Measurements from ENCODE around the gene FHAD1.
"Not testable (repeated sequence)": the region's sequence is repeated elsewhere in the genome, so short reads cannot be mapped to it uniquely, and the experiment has no call there.

FHAD1 gene

GRCh38 chr1:15371610-15372545 is 124.9 kb downstream of the FHAD1 start:
- Histone ChIP-seq H3K27me3 (ENCODE audit: low read depth) (no peaks in the 10 kb centered on the region), H3K4me1 (peaks cover 8% of the 10 kb centered on the region; the same call in 1 of the 2 replicates), H3K4me3 (no peak overlapping the region), H3K9me3 (no peaks in the 10 kb centered on the region), H3K36me3 (replicated peaks) (no peaks in the 10 kb centered on the region)
- no peak for DNase-seq (ENCODE audit: low spot score in 2 of 2)
- in situ Hi-C loops (cut with MboI; ENCODE audit: low sequenced_read_pairs) = no loop called here

GRCh38 chr1:15378729-15379128 is 131.7 kb downstream of the FHAD1 start:
- no peaks in the 10 kb centered on the region for H3K36me3 ChIP-seq (replicated peaks)
- no peak for DNase-seq (ENCODE audit: low spot score in 2 of 2)
- in situ Hi-C loops (cut with MboI; ENCODE audit: low sequenced_read_pairs) = no loop called here

GRCh38 chr1:15379151-15379550 is 132.1 kb downstream of the FHAD1 start:
- H3K4me3 ChIP-seq; H3K36me3 ChIP-seq (replicated peaks); in situ Hi-C loops (cut with MboI; ENCODE audit: low sequenced_read_pairs); H3K9me3 ChIP-seq; DNase-seq (ENCODE audit: low spot score in 2 of 2); H3K27me3 ChIP-seq (ENCODE audit: low read depth): not testable (repeated sequence)
- H3K4me1 ChIP-seq = peaks cover 21% of the 10 kb centered on the region

More at GRCh38 chr1:15378729-15379128, 131.7 kb downstream of the FHAD1 start:
- no peaks in the 10 kb centered on the region for H3K9me3 ChIP-seq
- no peaks in the 10 kb centered on the region for H3K27me3 ChIP-seq (ENCODE audit: low read depth)
- peaks cover 17% of the 10 kb centered on the region for H3K4me1 ChIP-seq
- H3K4me3 ChIP-seq = no peak overlapping the region

GRCh38 chr1:15380601-15381508 is 133.8 kb downstream of the FHAD1 start:
- in situ Hi-C loops (cut with MboI; ENCODE audit: low sequenced_read_pairs) = no loop called here
- no peak overlapping the region for H3K4me3 ChIP-seq
- no peak for DNase-seq (ENCODE audit: low spot score in 2 of 2)
- peaks cover 33% of the 10 kb centered on the region for H3K4me1 ChIP-seq
- H3K36me3 ChIP-seq (replicated peaks) = no peaks in the 10 kb centered on the region
- no peaks in the 10 kb centered on the region for H3K27me3 ChIP-seq (ENCODE audit: low read depth)
- no peaks in the 10 kb centered on the region for H3K9me3 ChIP-seq

- peaks cover 41% of the 10 kb centered on the region for H3K4me1 ChIP-seq
- no peaks in the 10 kb centered on the region for H3K9me3 ChIP-seq
- no peak for DNase-seq (ENCODE audit: low spot score in 2 of 2)
- in situ Hi-C loops (cut with MboI; ENCODE audit: low sequenced_read_pairs) = no loop called here
- no peak overlapping the region for H3K4me3 ChIP-seq
- H3K27me3 ChIP-seq (ENCODE audit: low read depth) = no peaks in the 10 kb centered on the region
- H3K36me3 ChIP-seq (replicated peaks) = no peaks in the 10 kb centered on the region
These were observed 134.8 kb downstream of the FHAD1 start for GRCh38 chr1:15381805-15382204.

- H3K36me3 ChIP-seq (replicated peaks) = no peaks in the 10 kb centered on the region
- H3K4me1 ChIP-seq = peaks cover 41% of the 10 kb centered on the region
- no peak for DNase-seq (ENCODE audit: low spot score in 2 of 2)
- in situ Hi-C loops (cut with MboI; ENCODE audit: low sequenced_read_pairs) = no loop called here
- H3K9me3 ChIP-seq = no peaks in the 10 kb centered on the region
- no peak overlapping the region for H3K4me3 ChIP-seq
- H3K27me3 ChIP-seq (ENCODE audit: low read depth) = no peaks in the 10 kb centered on the region
These were observed 135.8 kb downstream of the FHAD1 start for GRCh38 chr1:15382601-15383518.

- no peak for DNase-seq (ENCODE audit: low spot score in 2 of 2)
- Histone ChIP-seq H3K36me3 (replicated peaks) (no peaks in the 10 kb centered on the region), H3K4me1 (peaks cover 41% of the 10 kb centered on the region), H3K9me3 (no peaks in the 10 kb centered on the region), H3K27me3 (ENCODE audit: low read depth) (no peaks in the 10 kb centered on the region), H3K4me3 (no peak overlapping the region)
- in situ Hi-C loops (cut with MboI; ENCODE audit: low sequenced_read_pairs) = no loop called here
These were observed 136.8 kb downstream of the FHAD1 start for GRCh38 chr1:15383810-15384209.

- H3K4me1 ChIP-seq = peaks cover 35% of the 10 kb centered on the region
- DNase-seq (ENCODE audit: low spot score in 2 of 2) = peak; percentile 90 to 95
- in situ Hi-C loops (cut with MboI; ENCODE audit: low sequenced_read_pairs) = no loop called here
- H3K27me3 ChIP-seq (ENCODE audit: low read depth) = no peaks in the 10 kb centered on the region
- no peaks in the 10 kb centered on the region for H3K9me3 ChIP-seq
- no peak overlapping the region for H3K4me3 ChIP-seq
- H3K36me3 ChIP-seq (replicated peaks) = no peaks in the 10 kb centered on the region
These were observed 137.4 kb downstream of the FHAD1 start for GRCh38 chr1:15384301-15384901.

- Histone ChIP-seq H3K36me3 (replicated peaks) (no peaks in the 10 kb centered on the region), H3K9me3 (no peaks in the 10 kb centered on the region), H3K27me3 (ENCODE audit: low read depth) (no peaks in the 10 kb centered on the region), H3K4me1 (peaks cover 28% of the 10 kb centered on the region), H3K4me3 (no peak overlapping the region)
- no peak for DNase-seq (ENCODE audit: low spot score in 2 of 2)
- in situ Hi-C loops (cut with MboI; ENCODE audit: low sequenced_read_pairs) = no loop called here
These were observed 138.4 kb downstream of the FHAD1 start for GRCh38 chr1:15385420-15385819.

GRCh38 chr1:15386164-15386749 is 139.2 kb downstream of the FHAD1 start:
- H3K9me3 ChIP-seq = no peaks in the 10 kb centered on the region
- no peaks in the 10 kb centered on the region for H3K27me3 ChIP-seq (ENCODE audit: low read depth)
- in situ Hi-C loops (cut with MboI; ENCODE audit: low sequenced_read_pairs) = no loop called here
- DNase-seq (ENCODE audit: low spot score in 2 of 2) = peak; percentile 39 to 68
- no peak overlapping the region for H3K4me3 ChIP-seq
- H3K4me1 ChIP-seq = peaks cover 28% of the 10 kb centered on the region
- H3K36me3 ChIP-seq (replicated peaks) = no peaks in the 10 kb centered on the region

GRCh38 chr1:15388201-15388880 is 141.3 kb downstream of the FHAD1 start:
- in situ Hi-C loops (cut with MboI; ENCODE audit: low sequenced_read_pairs) = no loop called here
- Histone ChIP-seq H3K4me1 (peaks cover 28% of the 10 kb centered on the region), H3K36me3 (replicated peaks) (no peaks in the 10 kb centered on the region), H3K4me3 (no peak overlapping the region), H3K27me3 (ENCODE audit: low read depth) (no peaks in the 10 kb centered on the region), H3K9me3 (no peaks in the 10 kb centered on the region)
- no peak for DNase-seq (ENCODE audit: low spot score in 2 of 2)

- in situ Hi-C loops (cut with MboI; ENCODE audit: low sequenced_read_pairs); H3K9me3 ChIP-seq; H3K4me3 ChIP-seq; H3K36me3 ChIP-seq (replicated peaks); DNase-seq (ENCODE audit: low spot score in 2 of 2); H3K27me3 ChIP-seq (ENCODE audit: low read depth): not testable (repeated sequence)
- H3K4me1 ChIP-seq = peaks cover 15% of the 10 kb centered on the region
These were observed 142.8 kb downstream of the FHAD1 start for GRCh38 chr1:15389828-15390227.
